ENCODE results near the gene BTBD7.

DNA sequence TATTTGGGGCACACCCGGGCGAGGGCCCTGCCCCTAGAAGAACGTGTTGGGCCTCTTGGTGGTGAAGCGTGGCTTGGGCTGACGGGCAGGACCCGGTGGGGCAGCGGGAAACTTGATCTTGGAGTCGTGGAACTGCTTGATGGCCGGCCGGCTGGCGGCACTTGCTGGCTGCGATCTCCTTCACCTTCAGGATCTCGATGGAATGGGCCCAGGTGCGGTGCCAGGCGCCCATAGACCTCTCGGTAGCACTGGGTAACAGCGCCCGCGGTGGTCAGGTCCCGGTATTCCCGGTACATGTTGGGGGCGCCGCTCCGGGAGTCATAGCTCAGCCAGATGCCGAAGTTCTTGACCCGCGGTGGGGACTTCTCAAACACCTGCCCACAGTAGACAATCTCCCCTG lies 109.3 kb downstream of the BTBD7 start:
- TF ChIP-seq CTCF (IDR thresholded peaks at IDR 0.05) (no peak), POLR2A (IDR thresholded peaks at IDR 0.05) (no peak)

Data from vagina (tissue), 2 donors.